Colonic mucosa (tissue), 4 donors: ENCODE data around the gene ARL13A. TPM values are rescaled to one million over a fixed set of nuclear protein-coding genes. Genes with fewer than 3 reads are reported as not detected.

Experiments
- DNase-seq: peaks from one replicate; pipeline ENCODE4 v3.0.0-alpha.2; 2020
- H3K27ac ChIP-seq: fragments of 200-600 bp; one replicate; pipeline ENCODE4 v1.8.0; 2021
- H3K27me3 ChIP-seq: fragments of 200-600 bp; one replicate; pipeline ENCODE4 v1.8.0; 2021
- H3K36me3 ChIP-seq: fragments of 200-600 bp; one replicate; pipeline ENCODE4 v1.8.0; 2021
- H3K4me1 ChIP-seq: fragments of 200-600 bp; one replicate; pipeline ENCODE4 v1.8.0; 2021; ENCODE audit warnings: mild to moderate bottlenecking
- H3K4me3 ChIP-seq: fragments of 200-600 bp; one replicate; pipeline ENCODE4 v1.8.0; 2021
- H3K9ac ChIP-seq, 2 donors: one replicate each; pipeline ENCODE4 v1.7.0; 2013; ENCODE audit warnings: control low read depth in 2 of 2, low read depth in 2 of 2, low read length in 2 of 2
- H3K9me3 ChIP-seq: fragments of 200-600 bp; one replicate; pipeline ENCODE4 v1.8.0; 2021
- intact Hi-C: fragments of 100-400 bp; cut with DNase I; formaldehyde crosslinking; loops from one replicate; pipeline ENCODE4 v1.14.1; 2022
- total RNA-seq, 2 donors: library from RNA; stranded (reverse); fragmentation: NEBNext Ultra II Directional in 1 of 2; extraction: Animal tissue kit (Norgen Biotek cat#: 25700) in 1 of 2; gene quantifications; one replicate each; pipeline ENCODE4 v1.2.1, GENCODE V29; 2021
- TF ChIP-seq, protein P1 (sequence below): fragments of 200-600 bp; IDR thresholded peaks from one replicate; pipeline ENCODE4 v1.8.0; 2022; ENCODE audit warnings: antibody characterized with exemption, mild to moderate bottlenecking
- donor health status: healthy.
- donor health status: DM: no; HTN: no; CAD: no.
- donor health status: DM: no; HTN: no; CAD: no.

Gene ARL13A
- total RNA-seq, 2 donors from 2014 or later, result not detected

DNA sequence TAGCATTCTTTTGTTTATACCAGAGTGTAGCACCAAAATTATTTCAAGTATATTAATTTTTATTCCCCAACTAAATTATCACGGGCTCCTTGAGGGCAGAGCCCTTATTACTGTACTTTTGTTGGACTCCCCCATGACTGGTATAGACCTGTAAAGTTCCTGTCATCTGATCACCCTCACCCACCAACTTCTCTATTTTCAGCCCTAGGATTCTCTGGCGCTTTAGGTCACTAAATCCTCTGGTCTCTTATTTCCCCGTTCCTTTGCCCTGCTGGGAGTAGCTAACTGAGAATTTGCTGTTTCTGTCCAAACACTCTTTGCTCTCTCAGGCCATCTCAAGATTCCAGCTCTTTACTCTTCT, 37.6 kb upstream of the ARL13A start:
- no peak overlapping the region for H3K27ac ChIP-seq
- H3K4me3 ChIP-seq, result no peak overlapping the region
- H3K36me3 ChIP-seq, result no peaks in the 10 kb centered on the region
- TF ChIP-seq, protein P1, sequence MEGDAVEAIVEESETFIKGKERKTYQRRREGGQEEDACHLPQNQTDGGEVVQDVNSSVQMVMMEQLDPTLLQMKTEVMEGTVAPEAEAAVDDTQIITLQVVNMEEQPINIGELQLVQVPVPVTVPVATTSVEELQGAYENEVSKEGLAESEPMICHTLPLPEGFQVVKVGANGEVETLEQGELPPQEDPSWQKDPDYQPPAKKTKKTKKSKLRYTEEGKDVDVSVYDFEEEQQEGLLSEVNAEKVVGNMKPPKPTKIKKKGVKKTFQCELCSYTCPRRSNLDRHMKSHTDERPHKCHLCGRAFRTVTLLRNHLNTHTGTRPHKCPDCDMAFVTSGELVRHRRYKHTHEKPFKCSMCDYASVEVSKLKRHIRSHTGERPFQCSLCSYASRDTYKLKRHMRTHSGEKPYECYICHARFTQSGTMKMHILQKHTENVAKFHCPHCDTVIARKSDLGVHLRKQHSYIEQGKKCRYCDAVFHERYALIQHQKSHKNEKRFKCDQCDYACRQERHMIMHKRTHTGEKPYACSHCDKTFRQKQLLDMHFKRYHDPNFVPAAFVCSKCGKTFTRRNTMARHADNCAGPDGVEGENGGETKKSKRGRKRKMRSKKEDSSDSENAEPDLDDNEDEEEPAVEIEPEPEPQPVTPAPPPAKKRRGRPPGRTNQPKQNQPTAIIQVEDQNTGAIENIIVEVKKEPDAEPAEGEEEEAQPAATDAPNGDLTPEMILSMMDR, result no peak
- H3K9me3 ChIP-seq, result no peaks in the 10 kb centered on the region
- DNase-seq, result no peak
- no peak overlapping the region for H3K9ac ChIP-seq
- peaks cover 3% of the 10 kb centered on the region for H3K27me3 ChIP-seq
- no peaks in the 10 kb centered on the region for H3K4me1 ChIP-seq
- intact Hi-C loops, result no loop called here

DNA sequence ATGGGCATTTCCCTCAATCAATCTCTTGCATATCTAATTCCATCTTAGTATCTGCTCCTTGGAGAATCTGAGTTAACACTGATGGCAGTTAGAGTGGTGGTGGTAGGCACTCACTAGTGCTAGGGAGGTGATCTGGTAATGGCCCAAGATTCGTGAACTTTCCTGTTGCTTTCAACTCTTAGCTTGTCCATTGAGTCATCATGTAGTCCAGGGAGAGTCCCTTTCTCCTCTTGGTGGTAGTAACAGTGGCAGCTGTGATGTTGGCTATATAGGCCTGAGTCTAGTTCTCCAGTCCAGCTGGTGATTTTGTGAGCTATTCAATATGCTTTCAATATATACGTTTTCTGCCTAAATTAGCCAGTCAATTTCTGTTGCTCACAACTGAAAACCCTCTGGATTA, 33.7 kb upstream of the ARL13A start:
- intact Hi-C loops, result no loop called here
- H3K27me3 ChIP-seq, result no peaks in the 10 kb centered on the region
- H3K27ac ChIP-seq, result no peak overlapping the region
- DNase-seq, result no peak
- H3K9ac ChIP-seq, result no peak overlapping the region
- TF ChIP-seq, protein P1, result no peak
- H3K4me3 ChIP-seq, result no peak overlapping the region
- no peaks in the 10 kb centered on the region for H3K9me3 ChIP-seq
- H3K36me3 ChIP-seq, result no peaks in the 10 kb centered on the region
- H3K4me1 ChIP-seq, result no peaks in the 10 kb centered on the region

DNA sequence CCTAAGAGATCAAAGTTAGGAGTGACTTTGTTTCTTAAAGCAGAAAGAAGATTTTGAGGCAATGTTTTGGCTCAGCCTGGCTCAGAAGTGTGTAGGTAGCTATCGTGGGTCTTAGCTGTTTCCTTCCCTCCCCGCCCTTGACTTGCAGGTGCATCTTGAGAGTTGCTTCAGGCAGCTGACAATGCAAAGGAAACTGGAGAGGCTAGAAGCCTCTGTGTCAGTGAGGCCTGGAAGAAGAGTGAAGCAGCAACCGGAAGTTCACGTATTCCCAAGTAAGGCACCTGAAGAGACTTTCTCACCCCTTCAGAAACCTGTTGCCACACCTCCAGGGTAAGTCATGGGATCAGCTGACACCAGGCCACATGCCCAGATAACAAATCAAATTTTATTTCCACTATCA, 30.2 kb upstream of the ARL13A start:
- intact Hi-C loops, result no loop called here
- H3K9me3 ChIP-seq, result no peaks in the 10 kb centered on the region
- H3K9ac ChIP-seq, result no peak overlapping the region
- H3K27me3 ChIP-seq, result no peaks in the 10 kb centered on the region
- H3K27ac ChIP-seq, result no peak overlapping the region
- no peak overlapping the region for H3K4me3 ChIP-seq
- no peaks in the 10 kb centered on the region for H3K36me3 ChIP-seq
- TF ChIP-seq, protein P1, result no peak
- no peak for DNase-seq
- no peaks in the 10 kb centered on the region for H3K4me1 ChIP-seq

DNA sequence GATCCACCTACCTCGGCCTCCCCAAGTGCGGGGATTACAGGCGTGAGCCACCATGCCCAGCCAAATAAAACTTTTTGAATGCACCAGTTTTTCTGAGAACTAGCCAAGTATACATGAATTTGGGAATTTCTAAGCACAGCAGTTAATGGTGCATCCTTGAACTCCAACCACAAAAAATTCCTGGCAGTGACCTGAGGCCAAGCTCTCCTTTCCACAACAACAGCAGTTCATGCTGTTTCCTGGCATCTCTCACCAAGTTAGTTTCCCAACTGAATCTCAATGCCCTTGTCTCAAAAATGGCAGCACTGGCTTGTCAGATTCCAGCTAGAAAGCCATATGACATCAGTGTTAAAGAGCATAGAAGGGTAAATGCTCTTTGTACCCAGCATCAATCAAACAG, 24.9 kb upstream of the ARL13A start:
- no peak for DNase-seq
- H3K36me3 ChIP-seq, result no peaks in the 10 kb centered on the region
- no peak overlapping the region for H3K4me3 ChIP-seq
- H3K27me3 ChIP-seq, result no peaks in the 10 kb centered on the region
- no peak overlapping the region for H3K27ac ChIP-seq
- H3K4me1 ChIP-seq, result no peaks in the 10 kb centered on the region
- no peaks in the 10 kb centered on the region for H3K9me3 ChIP-seq
- TF ChIP-seq, protein P1, result no peak
- H3K9ac ChIP-seq, result no peak overlapping the region
- intact Hi-C loops, result no loop called here

DNA sequence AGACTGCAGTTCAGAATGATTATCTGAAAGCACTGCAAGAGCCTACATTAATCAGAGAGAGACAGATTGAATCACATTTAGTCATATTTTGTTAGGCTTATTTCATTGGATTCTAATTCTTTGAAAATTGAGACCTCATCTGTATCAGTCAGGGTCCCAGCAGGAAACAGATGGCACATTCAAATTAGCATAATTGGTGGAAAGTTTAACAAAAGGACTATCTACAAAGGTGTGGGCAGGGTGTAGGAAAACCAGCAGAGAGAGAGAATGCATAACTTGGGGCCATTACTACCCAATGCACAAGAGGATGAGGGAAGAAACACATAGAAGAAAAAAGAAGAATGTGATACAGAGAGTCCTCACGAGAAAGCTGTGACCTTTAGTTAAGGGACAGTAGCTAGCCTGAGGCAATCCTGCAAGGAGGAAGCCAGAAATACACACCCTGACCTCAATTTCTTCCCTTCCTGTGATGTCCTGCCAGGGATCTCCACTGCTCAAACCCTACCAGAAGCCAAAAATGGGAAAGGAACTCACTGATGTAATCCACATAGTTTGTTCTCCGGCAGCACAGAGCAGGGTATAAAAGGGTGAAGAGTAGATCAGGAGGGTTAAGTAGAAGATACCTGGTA, 23.1 kb upstream of the ARL13A start:
- intact Hi-C loops, result no loop called here
- Histone ChIP-seq H3K27me3 (no peaks in the 10 kb centered on the region), H3K9ac (no peak overlapping the region)

More for the DNA sequence above, 23.1 kb upstream of the ARL13A start:
- Histone ChIP-seq H3K27ac (no peak overlapping the region), H3K4me3 (no peak overlapping the region), H3K4me1 (no peaks in the 10 kb centered on the region), H3K9me3 (no peaks in the 10 kb centered on the region), H3K36me3 (no peaks in the 10 kb centered on the region)
- no peak for DNase-seq
- TF ChIP-seq, protein P1, result no peak
